GM18508 (cell line): ENCODE results near the gene BEND5.

Source experiments
- ATAC-seq: cut with Tn5 transposase; IDR thresholded peaks from one replicate; pipeline ENCODE4 v1.9.1; 2021; ENCODE audit warnings: moderate number of reproducible peaks; ENCODE audit not compliant: insufficient read depth, unreplicated experiment

The BEND5 gene

GRCh38 chr1:48776393-48777218 lies at the start of gene BEND5:
TSS of gene BEND5 (minus strand) at chr1:48776891. CDS start at chr1:48776831, 60 bp downstream.
- ATAC-seq: no peak

- ATAC-seq: no peak
Measured at GRCh38 chr1:48823168-48823567, 46.5 kb upstream of the BEND5 start.

GRCh38 chr1:48820491-48820890 lies 43.8 kb upstream of the BEND5 start:
- no peak for ATAC-seq

- peak; percentile 85 for ATAC-seq
Measured at GRCh38 chr1:48817505-48818114, 40.9 kb upstream of the BEND5 start.

- no peak for ATAC-seq
Measured at GRCh38 chr1:48810740-48811139, 34.0 kb upstream of the BEND5 start.

GRCh38 chr1:48808496-48808895 lies 31.8 kb upstream of the BEND5 start:
- no peak for ATAC-seq

GRCh38 chr1:48807554-48808260 lies 31.0 kb upstream of the BEND5 start:
- ATAC-seq: no peak

- no peak for ATAC-seq
Measured at GRCh38 chr1:48803474-48803873, 26.8 kb upstream of the BEND5 start.

GRCh38 chr1:48794816-48795215 lies 18.1 kb upstream of the BEND5 start:
- ATAC-seq: no peak

- ATAC-seq: peak; percentile 89
Measured at GRCh38 chr1:48793863-48794262, 17.2 kb upstream of the BEND5 start.

- ATAC-seq: no peak
Measured at GRCh38 chr1:48792961-48793360, 16.3 kb upstream of the BEND5 start.

- no peak for ATAC-seq
Measured at GRCh38 chr1:48790397-48790796, 13.7 kb upstream of the BEND5 start.

GRCh38 chr1:48789903-48790302 lies 13.2 kb upstream of the BEND5 start:
- ATAC-seq: no peak

- ATAC-seq: no peak
Measured at GRCh38 chr1:48785869-48786268, 9.2 kb upstream of the BEND5 start.

GRCh38 chr1:48784301-48784700 lies 7.6 kb upstream of the BEND5 start:
- ATAC-seq: no peak

GRCh38 chr1:48777219-48777895 lies 666 bp upstream of the BEND5 start:
- ATAC-seq: no peak

GRCh38 chr1:48775831-48776392 lies 779 bp downstream of the BEND5 start:
- ATAC-seq: no peak

GRCh38 chr1:48773133-48773532 lies 3.6 kb downstream of the BEND5 start:
- no peak for ATAC-seq

GRCh38 chr1:48772211-48772610 lies 4.5 kb downstream of the BEND5 start:
- no peak for ATAC-seq

GRCh38 chr1:48771561-48771960 lies 5.1 kb downstream of the BEND5 start:
- ATAC-seq: no peak
